Adrenal gland (tissue), 12 donors: ENCODE results near the gene METRNL. TPM values are rescaled to one million over a fixed set of nuclear protein-coding genes. Genes with fewer than 3 reads are reported as not detected.

Source experiments
- DNase-seq, 7 donors: peaks; one replicate each; pipeline ENCODE4 v3.0.0-alpha.2; 2019 to 2020
- H3K27ac ChIP-seq, 5 donors: fragments of 200-600 bp; sonication (generic) in 4 of 5; 1 replicate in 3 of 5; 2 replicates in 2 of 5; pipeline versions ENCODE4 v1.5.1 to v1.8.0; 2016 to 2020; ENCODE audit warnings: mild to moderate bottlenecking in 1 of 5
- H3K27me3 ChIP-seq: fragments of 200-600 bp; 2 replicates; pipeline ENCODE4 v1.8.0; 2021
- H3K36me3 ChIP-seq, 2 donors: fragments of 200-600 bp; replicated peaks in 1 of 2; 1 replicate in 1 of 2; 2 replicates in 1 of 2; pipeline versions ENCODE4 v1.5.1 to v1.8.0; 2018 to 2022
- H3K4me1 ChIP-seq, 2 donors: fragments of 200-600 bp; replicated peaks in 1 of 2; 1 replicate in 1 of 2; 2 replicates in 1 of 2; pipeline versions ENCODE4 v1.5.1 to v1.8.0; 2018 to 2021
- H3K4me3 ChIP-seq, 4 donors: fragments of 200-600 bp; sonication (generic) in 3 of 4; one replicate each; pipeline ENCODE4 v1.5.1; 2016 to 2018
- H3K9me3 ChIP-seq, 3 donors: fragments of 200-600 bp; sonication (generic) in 1 of 3; replicated peaks in 1 of 3; 1 replicate in 2 of 3; 2 replicates in 1 of 3; pipeline versions ENCODE4 v1.5.1 to v1.8.0; 2016 to 2021
- CTCF ChIP-seq, 6 experiments: fragments of 450-650 bp in 4 of 6; fragments of 200-600 bp in 2 of 6; sonication (generic) in 1 of 6; IDR thresholded peaks; 1 replicate in 5 of 6; 2 replicates in 1 of 6; pipeline versions ENCODE4 v1.5.1 to v1.8.0; 2016 to 2021; ENCODE audit warnings: antibody characterized with exemption in 6 of 6, mild to moderate bottlenecking in 2 of 6, moderate library complexity in 1 of 6
- POLR2A ChIP-seq, 2 donors: fragments of 450-650 bp; IDR thresholded peaks; one replicate each; pipeline ENCODE4 v1.6.1; 2017; ENCODE audit warnings: antibody characterized with exemption in 2 of 2, mild to moderate bottlenecking in 2 of 2, moderate library complexity in 1 of 2
- WGBS, 4 donors: extraction: QIAGEN DNeasy Blood & Tissue Kit in 2 of 4; methylation state at CpG; one replicate each; pipeline versions ENCODE4 v1.1.5 to v1.1.7; 2013 to 2017; 5-methylcytosine and 5-hydroxymethylcytosine counted together
- intact Hi-C, 2 donors: fragments of 100-400 bp; cut with DNase I; formaldehyde crosslinking; loops; one replicate each; pipeline versions ENCODE4 v1.14.1 to v1.15.0; 2022 to 2023
- polyA plus RNA-seq, 3 donors: library from polyadenylated mRNA; stranded (reverse); fragments of 200-250 nt in 2 of 3; fragments of 350-450 nt in 1 of 3; fragmentation: Illumina TruSeq in 1 of 3; extraction: RNeasy Lipid Tissue Mini Kit (QIAGEN cat#74804) in 1 of 3; gene quantifications; one replicate each; pipeline ENCODE4 v1.2.3, GENCODE V29; 2013 to 2014
- total RNA-seq, 9 donors: library from RNA; depleted of rRNA in 4 of 9; stranded (reverse); fragments of >200 nt in 4 of 9; fragments of 120-200 nt in 1 of 9; fragmentation: NEBNext Ultra II Directional in 1 of 9; extraction: Animal tissue kit (Norgen Biotek cat#: 25700) in 1 of 9; gene quantifications; one replicate each; pipeline versions ENCODE4 v1.1.0 to v1.2.4, GENCODE V29; 2013 to 2023
- donor health status: healthy with polysubstance abuse.
- donor health status: Bipolar disorder and iron deficiency.
- donor health status: DM: yes; HTN: yes; CAD: no.
- donor health status: DM: no; HTN: no; CAD: no.
- donor health status: DM: no; HTN: no; CAD: no.
- donor health status: DM: yes; HTN: yes; CAD: no.

METRNL gene
- total and polyA plus RNA-seq, 12 donors, result 1.9 to 72.7 (median 25.9) TPM

- Histone ChIP-seq H3K9me3 (no peaks in the 10 kb centered on the region), H3K27me3 (no peaks in the 10 kb centered on the region), H3K27ac (no peak overlapping the region), H3K36me3 (peaks cover 0 to 6% of the 10 kb centered on the region in 2 donors), H3K4me3 (no peak overlapping the region), H3K4me1 (peaks cover 12 to 13% of the 10 kb centered on the region in 2 donors)
- no peak for TF ChIP-seq POLR2A (IDR thresholded peaks at IDR 0.05)
- no peak for TF ChIP-seq CTCF (IDR thresholded peaks at IDR 0.05)
- DNase-seq, result no peak
- WGBS, 4 donors, result 89 to 96% (median 94%) methylated on average over 21 to 31 of the region's 31 CpGs
- intact Hi-C loops, result no loop called here
Measured at GRCh38 chr17:83087788-83088360, 8.5 kb downstream of the METRNL start.

GRCh38 chr17:83088451-83088850 lies 9.0 kb downstream of the METRNL start:
- DNase-seq, result no peak
- intact Hi-C loops, result no loop called here
- Histone ChIP-seq H3K4me3 (no peak overlapping the region), H3K4me1 (peaks cover 7 to 12% of the 10 kb centered on the region in 2 donors), H3K27me3 (no peaks in the 10 kb centered on the region), H3K27ac (no peak overlapping the region), H3K36me3 (peaks cover 0 to 6% of the 10 kb centered on the region in 2 donors), H3K9me3 (no peaks in the 10 kb centered on the region)
- WGBS, 4 donors, result 60 to 85% (median 80%) methylated on average over 2 to 13 of the region's 13 CpGs
- TF ChIP-seq CTCF (IDR thresholded peaks at IDR 0.05) (no peak), POLR2A (IDR thresholded peaks at IDR 0.05) (no peak)

- DNase-seq, result no peak
- H3K36me3 ChIP-seq, result peaks cover 0 to 9% of the 10 kb centered on the region in 2 donors
- intact Hi-C loops, result no loop called here
- peaks cover 7 to 12% of the 10 kb centered on the region in 2 donors for H3K4me1 ChIP-seq
- 65 to 86% (median 77%) methylated on average over 8 to 15 of the region's 15 CpGs for WGBS, 4 donors
- no peaks in the 10 kb centered on the region for H3K27me3 ChIP-seq
- no peak overlapping the region for H3K27ac ChIP-seq
- no peak overlapping the region for H3K4me3 ChIP-seq
- TF ChIP-seq POLR2A (IDR thresholded peaks at IDR 0.05) (no peak), CTCF (IDR thresholded peaks at IDR 0.05) (no peak)
- no peaks in the 10 kb centered on the region for H3K9me3 ChIP-seq
Measured at GRCh38 chr17:83088909-83089308, 9.5 kb downstream of the METRNL start.

- intact Hi-C loops, result no loop called here
- 74 to 83% (median 82%) methylated on average over 33 to 47 of the region's 47 CpGs for WGBS, 4 donors
- H3K4me3 ChIP-seq, result no peak overlapping the region
- no peaks in the 10 kb centered on the region for H3K27me3 ChIP-seq
- H3K9me3 ChIP-seq, result no peaks in the 10 kb centered on the region
- H3K4me1 ChIP-seq, result peaks cover 7 to 12% of the 10 kb centered on the region in 2 donors
- DNase-seq, result no peak
- TF ChIP-seq CTCF (IDR thresholded peaks at IDR 0.05), result no peak
- no peak for TF ChIP-seq POLR2A (IDR thresholded peaks at IDR 0.05)
- no peak overlapping the region for H3K27ac ChIP-seq
- H3K36me3 ChIP-seq, result peaks cover 0 to 15% of the 10 kb centered on the region in 2 donors
Measured at GRCh38 chr17:83089328-83090132, 10.1 kb downstream of the METRNL start.
